ENCODE measurements around the gene FSIP1. TPM values are rescaled to one million over a fixed set of nuclear protein-coding genes. Genes with fewer than 3 reads are reported as not detected.

Gene FSIP1
- total RNA-seq, 1 donor: 3.6 TPM

- no peaks in the 10 kb centered on the region for H3K36me3 ChIP-seq (ENCODE audit: insufficient read depth, low read length)
- TF ChIP-seq CTCF (IDR thresholded peaks at IDR 0.05; ENCODE audit: extremely low read depth, low read depth, low read length): no peak
- H3K27ac ChIP-seq (ENCODE audit: low read depth, low read length): no peak overlapping the region
- H3K79me2 ChIP-seq (ENCODE audit: insufficient read depth, low read length): no peaks in the 10 kb centered on the region
- H3K4me3 ChIP-seq (ENCODE audit: insufficient read depth, low read length): no peak overlapping the region
- H3K27me3 ChIP-seq (ENCODE audit: insufficient read depth, low read length): no peaks in the 10 kb centered on the region
- H4K20me1 ChIP-seq (ENCODE audit: insufficient read depth, low read length): no peaks in the 10 kb centered on the region
- no peaks in the 10 kb centered on the region for H3K9me3 ChIP-seq (ENCODE audit: low read depth, low read length)
- no peak for DNase-seq (ENCODE audit: insufficient read length, low spot score, missing footprints)
- peak overlapping the region; percentile 32 for H2AFZ ChIP-seq (ENCODE audit: low read length)
- no peak overlapping the region for H3K4me2 ChIP-seq (ENCODE audit: insufficient read depth, low read length)
- H3K4me1 ChIP-seq (ENCODE audit: insufficient read depth, low read length): peaks cover 2% of the 10 kb centered on the region
These were observed 46.0 kb downstream of the FSIP1 start for GRCh38 chr15:39736412-39737195.

DNA sequence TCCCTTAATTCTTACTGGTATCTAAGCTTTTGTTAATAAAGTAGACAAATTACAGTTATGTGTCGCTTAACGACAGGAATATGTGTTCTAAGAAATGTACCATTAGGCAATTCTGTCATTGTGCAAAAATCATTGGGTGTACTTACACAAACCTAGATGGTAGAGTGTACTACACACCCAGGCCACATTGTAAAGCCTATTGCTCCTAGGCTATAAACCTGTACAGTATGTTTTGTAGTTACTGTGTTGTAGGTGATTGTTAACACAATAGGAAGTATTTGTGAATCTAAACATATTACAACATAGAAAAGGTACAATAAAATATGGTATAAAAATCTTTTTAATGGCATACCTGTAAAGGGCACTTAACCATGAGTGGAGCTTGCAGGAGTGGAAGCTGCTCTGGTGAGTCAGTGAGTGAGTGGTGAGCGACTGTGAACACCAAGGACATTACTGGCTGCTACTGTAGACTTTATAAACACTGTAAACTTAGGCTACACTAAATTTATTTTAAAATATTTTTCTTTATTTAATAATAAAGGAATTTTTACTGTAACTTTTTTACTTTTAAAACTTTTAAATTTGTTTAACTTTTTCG, 47.4 kb downstream of the FSIP1 start:
- H3K4me1 ChIP-seq (ENCODE audit: insufficient read depth, low read length): no peaks in the 10 kb centered on the region
- H3K4me3 ChIP-seq (ENCODE audit: insufficient read depth, low read length): no peak overlapping the region
- H3K79me2 ChIP-seq (ENCODE audit: insufficient read depth, low read length): no peaks in the 10 kb centered on the region
- H3K36me3 ChIP-seq (ENCODE audit: insufficient read depth, low read length): no peaks in the 10 kb centered on the region
- no peaks in the 10 kb centered on the region for H3K27me3 ChIP-seq (ENCODE audit: insufficient read depth, low read length)
- H3K27ac ChIP-seq (ENCODE audit: low read depth, low read length): no peak overlapping the region
- no peak overlapping the region for H2AFZ ChIP-seq (ENCODE audit: low read length)
- H4K20me1 ChIP-seq (ENCODE audit: insufficient read depth, low read length): no peaks in the 10 kb centered on the region
- no peak overlapping the region for H3K4me2 ChIP-seq (ENCODE audit: insufficient read depth, low read length)
- no peaks in the 10 kb centered on the region for H3K9me3 ChIP-seq (ENCODE audit: low read depth, low read length)
- no peak for DNase-seq (ENCODE audit: insufficient read length, low spot score, missing footprints)
- no peak for TF ChIP-seq CTCF (IDR thresholded peaks at IDR 0.05; ENCODE audit: extremely low read depth, low read depth, low read length)

DNA sequence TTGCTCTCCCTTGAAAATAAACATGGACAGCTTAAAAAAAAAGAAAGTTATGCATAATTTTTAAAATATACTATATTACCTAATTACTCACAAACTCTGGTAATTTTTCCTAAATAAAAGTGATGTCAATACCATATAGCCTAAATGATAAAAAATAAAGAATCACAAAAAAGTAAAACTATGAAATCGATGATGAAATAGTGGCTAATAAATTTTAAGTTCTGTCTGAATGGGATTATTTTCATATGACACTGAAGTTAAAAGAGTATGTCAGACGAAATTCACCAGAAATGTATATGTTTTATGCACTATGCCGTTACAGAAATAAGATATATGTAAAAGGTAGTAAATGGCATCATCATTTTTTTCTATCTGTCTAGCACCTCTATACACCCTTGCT, 51.4 kb downstream of the FSIP1 start:
- no peak overlapping the region for H3K4me3 ChIP-seq (ENCODE audit: insufficient read depth, low read length)
- TF ChIP-seq CTCF (IDR thresholded peaks at IDR 0.05; ENCODE audit: extremely low read depth, low read depth, low read length): no peak
- H3K4me1 ChIP-seq (ENCODE audit: insufficient read depth, low read length): peaks cover 2% of the 10 kb centered on the region
- H3K27ac ChIP-seq (ENCODE audit: low read depth, low read length): no peak overlapping the region
- H2AFZ ChIP-seq (ENCODE audit: low read length): no peak overlapping the region
- H3K79me2 ChIP-seq (ENCODE audit: insufficient read depth, low read length): no peaks in the 10 kb centered on the region
- no peaks in the 10 kb centered on the region for H3K36me3 ChIP-seq (ENCODE audit: insufficient read depth, low read length)
- H3K4me2 ChIP-seq (ENCODE audit: insufficient read depth, low read length): no peak overlapping the region
- no peaks in the 10 kb centered on the region for H3K9me3 ChIP-seq (ENCODE audit: low read depth, low read length)
- no peaks in the 10 kb centered on the region for H3K27me3 ChIP-seq (ENCODE audit: insufficient read depth, low read length)
- no peaks in the 10 kb centered on the region for H4K20me1 ChIP-seq (ENCODE audit: insufficient read depth, low read length)
- no peak for DNase-seq (ENCODE audit: insufficient read length, low spot score, missing footprints)

GRCh38 chr15:39730552-39730951, 52.1 kb downstream of the FSIP1 start:
- Histone ChIP-seq H3K4me1 (ENCODE audit: insufficient read depth, low read length) (peaks cover 2% of the 10 kb centered on the region), H4K20me1 (ENCODE audit: insufficient read depth, low read length) (no peaks in the 10 kb centered on the region), H3K27ac (ENCODE audit: low read depth, low read length) (no peak overlapping the region), H3K4me2 (ENCODE audit: insufficient read depth, low read length) (no peak overlapping the region), H3K36me3 (ENCODE audit: insufficient read depth, low read length) (no peaks in the 10 kb centered on the region), H2AFZ (ENCODE audit: low read length) (peak overlapping the region; percentile 10), H3K79me2 (ENCODE audit: insufficient read depth, low read length) (no peaks in the 10 kb centered on the region), H3K4me3 (ENCODE audit: insufficient read depth, low read length) (no peak overlapping the region), H3K9me3 (ENCODE audit: low read depth, low read length) (no peaks in the 10 kb centered on the region), H3K27me3 (ENCODE audit: insufficient read depth, low read length) (no peaks in the 10 kb centered on the region)
- no peak for DNase-seq (ENCODE audit: insufficient read length, low spot score, missing footprints)
- no peak for TF ChIP-seq CTCF (IDR thresholded peaks at IDR 0.05; ENCODE audit: extremely low read depth, low read depth, low read length)

Data from osteoblast (primary cell).